Measurements from ENCODE around the gene CCDC141.
"Not testable (repeated sequence)": the region's sequence is repeated elsewhere in the genome, so short reads cannot be mapped to it uniquely, and the experiment has no call there.

GRCh38 chr2:178982652-178983051 lies 67.3 kb downstream of the CCDC141 start:
- not testable (repeated sequence) for TF ChIP-seq POLR2AphosphoS5, POLR2A, CTCF (IDR thresholded peaks at IDR 0.05)

All from breast epithelium (tissue), 3 donors.